HEK293 (cell line): ENCODE measurements around the gene OPCML.

Experiments
- CTCF ChIA-PET: fragments of 350-600 bp; formaldehyde crosslinking; extraction: SDS; loops from one replicate; lab custom pipeline; 2021; ENCODE audit warnings: antibody characterized with exemption; lab: Yijun Ruan, JAX
- POLR2A ChIA-PET: fragments of 300-600 bp; formaldehyde crosslinking; extraction: SDS; loops from one replicate; lab custom pipeline; 2020; ENCODE audit warnings: antibody characterized with exemption, inconsistent platforms; lab: Yijun Ruan, JAX
- H3K27ac ChIP-seq: fragments of 200-500 bp; sonication (Bioruptor generic); 2 replicates; pipeline ENCODE4 v1.5.1; 2014; ENCODE audit warnings: low read depth, low read length, control low read depth, inconsistent platforms; ENCODE audit errors: extremely low read depth
- H3K36me3 ChIP-seq, 2 experiments: fragments of 200-500 bp in 1 of 2; sonication (Bioruptor generic) in 1 of 2; 1 replicate in 1 of 2; 2 replicates in 1 of 2; pipeline ENCODE4 v1.5.1; 2014 to 2017; ENCODE audit warnings: inconsistent platforms in 2 of 2, low read length in 2 of 2; ENCODE audit not compliant: control insufficient read depth in 2 of 2, insufficient read depth in 1 of 2
- H3K4me1 ChIP-seq: fragments of 200-500 bp; sonication (Bioruptor generic); 2 replicates; pipeline ENCODE4 v1.5.1; 2014; ENCODE audit warnings: mild to moderate bottlenecking, low read length, inconsistent platforms; ENCODE audit not compliant: control insufficient read depth, insufficient read depth
- H3K4me3 ChIP-seq: 2 replicates; pipeline ENCODE4 v1.5.1; 2011; ENCODE audit warnings: low read depth, mild to moderate bottlenecking, control low read depth, low read length, moderate library complexity
- H3K9me3 ChIP-seq: fragments of 200-500 bp; sonication (Bioruptor generic); 2 replicates; pipeline ENCODE4 v1.5.1; 2014; ENCODE audit warnings: low read depth, low read length, inconsistent platforms; ENCODE audit not compliant: control insufficient read depth, insufficient read depth
- BCL11A ChIP-seq: fragments of 450-650 bp; formaldehyde crosslinking; IDR thresholded peaks from 2 replicates; pipeline ENCODE4 v1.5.1; 2016; ENCODE audit warnings: low read depth, missing biosample characterization, missing genetic modification characterization
- EGR2 ChIP-seq: fragments of 450-650 bp; formaldehyde crosslinking; IDR thresholded peaks from 2 replicates; pipeline ENCODE4 v1.5.1; 2016; ENCODE audit warnings: low read depth, missing biosample characterization, missing genetic modification characterization
- IKZF3 ChIP-seq: fragments of 450-650 bp; IDR thresholded peaks from 2 replicates; pipeline ENCODE4 v1.5.0; 2018; ENCODE audit warnings: missing biosample characterization, mild to moderate bottlenecking, missing genetic modification characterization, moderate library complexity
- KLF16 ChIP-seq: fragments of 450-650 bp; formaldehyde crosslinking; IDR thresholded peaks from 2 replicates; pipeline ENCODE4 v1.5.1; 2017; ENCODE audit warnings: missing biosample characterization, missing genetic modification characterization
- SP3 ChIP-seq: fragments of 450-650 bp; formaldehyde crosslinking; IDR thresholded peaks from 2 replicates; pipeline ENCODE4 v1.5.1; 2016; ENCODE audit warnings: missing biosample characterization, missing genetic modification characterization
- TCF7L2 ChIP-seq: IDR thresholded peaks from 2 replicates; pipeline ENCODE4 v1.6.1; 2011; ENCODE audit warnings: low read depth, mild to moderate bottlenecking, inconsistent platforms, low read length, moderate library complexity, borderline replicate concordance
- YY1 ChIP-seq: fragments of 450-650 bp; formaldehyde crosslinking; IDR thresholded peaks from 2 replicates; pipeline ENCODE4 v1.5.1; 2018; ENCODE audit warnings: missing biosample characterization, missing genetic modification characterization
- ZNF362 ChIP-seq: fragments of 450-650 bp; formaldehyde crosslinking; IDR thresholded peaks from 2 replicates; pipeline ENCODE4 v1.5.1; 2016; ENCODE audit warnings: missing biosample characterization, missing genetic modification characterization
- ZNF37A ChIP-seq: fragments of 450-650 bp; IDR thresholded peaks from 2 replicates; pipeline ENCODE4 v1.5.1; 2018; ENCODE audit warnings: missing biosample characterization, missing genetic modification characterization
- ZNF548 ChIP-seq: fragments of 450-650 bp; formaldehyde crosslinking; IDR thresholded peaks from 2 replicates; pipeline ENCODE4 v1.5.1; 2016; ENCODE audit warnings: missing biosample characterization, missing genetic modification characterization
- ZNF621 ChIP-seq: fragments of 450-650 bp; formaldehyde crosslinking; IDR thresholded peaks from 2 replicates; pipeline ENCODE4 v1.5.1; 2017; ENCODE audit warnings: missing biosample characterization, missing genetic modification characterization
- ZNF670 ChIP-seq: fragments of 450-650 bp; formaldehyde crosslinking; IDR thresholded peaks from 2 replicates; pipeline ENCODE4 v1.5.1; 2016; ENCODE audit warnings: missing biosample characterization, missing genetic modification characterization, low read depth
- ZSCAN4 ChIP-seq: fragments of 450-650 bp; formaldehyde crosslinking; IDR thresholded peaks from 2 replicates; pipeline ENCODE4 v1.5.1; 2017; ENCODE audit warnings: missing biosample characterization, missing genetic modification characterization
- TF ChIP-seq, protein P1 (sequence below): fragments of 450-650 bp; formaldehyde crosslinking; conservative IDR thresholded peaks from 2 replicates; pipeline ENCODE4 v1.5.1; 2016; ENCODE audit warnings: low read depth, missing biosample characterization, missing genetic modification characterization
- TF ChIP-seq, protein P2 (sequence below): fragments of 450-650 bp; formaldehyde crosslinking; IDR thresholded peaks from 2 replicates; pipeline ENCODE4 v1.5.1; 2016; ENCODE audit warnings: missing biosample characterization, missing genetic modification characterization
- TF ChIP-seq, protein P3 (sequence below): fragments of 450-650 bp; formaldehyde crosslinking; IDR thresholded peaks from 2 replicates; pipeline ENCODE4 v1.5.1; 2016; ENCODE audit warnings: missing biosample characterization, missing genetic modification characterization
- TF ChIP-seq, protein P4 (sequence below): fragments of 450-650 bp; formaldehyde crosslinking; IDR thresholded peaks from 2 replicates; pipeline ENCODE4 v1.5.1; 2016; ENCODE audit warnings: missing biosample characterization, missing genetic modification characterization

The OPCML gene

DNA sequence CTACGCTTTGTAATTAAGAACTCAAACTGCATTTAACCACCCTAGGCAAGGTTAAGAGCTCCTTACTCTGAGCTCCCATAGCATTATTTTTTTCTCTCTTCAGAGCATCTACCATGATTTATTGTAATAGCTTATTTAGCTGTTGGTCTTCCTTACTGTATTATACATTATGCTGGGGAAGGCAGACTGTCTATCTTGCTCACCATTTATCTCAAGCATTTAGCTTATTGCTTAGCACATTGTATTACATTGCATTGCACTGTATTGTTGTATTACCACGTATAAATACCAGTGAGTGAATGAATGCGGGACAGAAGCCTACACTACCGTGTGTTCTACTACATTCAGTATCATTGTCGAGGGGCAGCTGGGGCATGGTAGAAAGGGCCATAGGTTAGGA lies 324.3 kb downstream of the OPCML start:
- CTCF ChIA-PET: interaction anchor here (0.7 kb wide), 1 partner anchor 9 kb away, joined by 3 read pairs; no protein-coding TSS in a partner anchor
- no peaks in the 10 kb centered on the region for H3K36me3 ChIP-seq
- no peak overlapping the region for H3K27ac ChIP-seq
- H3K9me3 ChIP-seq: no peaks in the 10 kb centered on the region
- POLR2A ChIA-PET: interaction anchor here (0.6 kb wide), 1 partner anchor 202 kb away, joined by 9 read pairs; no protein-coding TSS in a partner anchor
- no peak overlapping the region for H3K4me3 ChIP-seq
- TF ChIP-seq ZNF621 (tag by site-specific recombination) (no peak), BCL11A (no peak), ZNF37A (no peak), ZNF548 (tag by site-specific recombination) (no peak), ZNF670 (tag by site-specific recombination) (no peak), EGR2 (tag by site-specific recombination) (no peak)
- TF ChIP-seq, protein P1, sequence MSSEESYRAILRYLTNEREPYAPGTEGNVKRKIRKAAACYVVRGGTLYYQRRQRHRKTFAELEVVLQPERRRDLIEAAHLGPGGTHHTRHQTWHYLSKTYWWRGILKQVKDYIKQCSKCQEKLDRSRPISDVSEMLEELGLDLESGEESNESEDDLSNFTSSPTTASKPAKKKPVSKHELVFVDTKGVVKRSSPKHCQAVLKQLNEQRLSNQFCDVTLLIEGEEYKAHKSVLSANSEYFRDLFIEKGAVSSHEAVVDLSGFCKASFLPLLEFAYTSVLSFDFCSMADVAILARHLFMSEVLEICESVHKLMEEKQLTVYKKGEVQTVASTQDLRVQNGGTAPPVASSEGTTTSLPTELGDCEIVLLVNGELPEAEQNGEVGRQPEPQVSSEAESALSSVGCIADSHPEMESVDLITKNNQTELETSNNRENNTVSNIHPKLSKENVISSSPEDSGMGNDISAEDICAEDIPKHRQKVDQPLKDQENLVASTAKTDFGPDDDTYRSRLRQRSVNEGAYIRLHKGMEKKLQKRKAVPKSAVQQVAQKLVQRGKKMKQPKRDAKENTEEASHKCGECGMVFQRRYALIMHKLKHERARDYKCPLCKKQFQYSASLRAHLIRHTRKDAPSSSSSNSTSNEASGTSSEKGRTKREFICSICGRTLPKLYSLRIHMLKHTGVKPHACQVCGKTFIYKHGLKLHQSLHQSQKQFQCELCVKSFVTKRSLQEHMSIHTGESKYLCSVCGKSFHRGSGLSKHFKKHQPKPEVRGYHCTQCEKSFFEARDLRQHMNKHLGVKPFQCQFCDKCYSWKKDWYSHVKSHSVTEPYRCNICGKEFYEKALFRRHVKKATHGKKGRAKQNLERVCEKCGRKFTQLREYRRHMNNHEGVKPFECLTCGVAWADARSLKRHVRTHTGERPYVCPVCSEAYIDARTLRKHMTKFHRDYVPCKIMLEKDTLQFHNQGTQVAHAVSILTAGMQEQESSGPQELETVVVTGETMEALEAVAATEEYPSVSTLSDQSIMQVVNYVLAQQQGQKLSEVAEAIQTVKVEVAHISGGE (tag by site-specific recombination): no peak
- TF ChIP-seq, protein P2, sequence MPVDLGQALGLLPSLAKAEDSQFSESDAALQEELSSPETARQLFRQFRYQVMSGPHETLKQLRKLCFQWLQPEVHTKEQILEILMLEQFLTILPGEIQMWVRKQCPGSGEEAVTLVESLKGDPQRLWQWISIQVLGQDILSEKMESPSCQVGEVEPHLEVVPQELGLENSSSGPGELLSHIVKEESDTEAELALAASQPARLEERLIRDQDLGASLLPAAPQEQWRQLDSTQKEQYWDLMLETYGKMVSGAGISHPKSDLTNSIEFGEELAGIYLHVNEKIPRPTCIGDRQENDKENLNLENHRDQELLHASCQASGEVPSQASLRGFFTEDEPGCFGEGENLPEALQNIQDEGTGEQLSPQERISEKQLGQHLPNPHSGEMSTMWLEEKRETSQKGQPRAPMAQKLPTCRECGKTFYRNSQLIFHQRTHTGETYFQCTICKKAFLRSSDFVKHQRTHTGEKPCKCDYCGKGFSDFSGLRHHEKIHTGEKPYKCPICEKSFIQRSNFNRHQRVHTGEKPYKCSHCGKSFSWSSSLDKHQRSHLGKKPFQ: no peak
- no peaks in the 10 kb centered on the region for H3K4me1 ChIP-seq

- CTCF ChIA-PET: interaction anchor here (0.6 kb wide), 1 partner anchor 1340 kb away, joined by 3 read pairs; no protein-coding TSS in a partner anchor
- H3K4me3 ChIP-seq: no peak overlapping the region
- H3K9me3 ChIP-seq: no peaks in the 10 kb centered on the region
- no peaks in the 10 kb centered on the region for H3K36me3 ChIP-seq
- H3K27ac ChIP-seq: no peak overlapping the region
- POLR2A ChIA-PET: no interaction called here
- H3K4me1 ChIP-seq: no peaks in the 10 kb centered on the region
- TF ChIP-seq KLF16 (tag by site-specific recombination) (no peak), SP3 (no peak), ZSCAN4 (tag by site-specific recombination) (no peak), ZNF362 (tag by site-specific recombination) (no peak), IKZF3 (tag by site-specific recombination) (no peak), TCF7L2 (no peak), YY1 (tag by site-specific recombination) (no peak), ZNF670 (tag by site-specific recombination) (no peak)
- TF ChIP-seq, protein P3, sequence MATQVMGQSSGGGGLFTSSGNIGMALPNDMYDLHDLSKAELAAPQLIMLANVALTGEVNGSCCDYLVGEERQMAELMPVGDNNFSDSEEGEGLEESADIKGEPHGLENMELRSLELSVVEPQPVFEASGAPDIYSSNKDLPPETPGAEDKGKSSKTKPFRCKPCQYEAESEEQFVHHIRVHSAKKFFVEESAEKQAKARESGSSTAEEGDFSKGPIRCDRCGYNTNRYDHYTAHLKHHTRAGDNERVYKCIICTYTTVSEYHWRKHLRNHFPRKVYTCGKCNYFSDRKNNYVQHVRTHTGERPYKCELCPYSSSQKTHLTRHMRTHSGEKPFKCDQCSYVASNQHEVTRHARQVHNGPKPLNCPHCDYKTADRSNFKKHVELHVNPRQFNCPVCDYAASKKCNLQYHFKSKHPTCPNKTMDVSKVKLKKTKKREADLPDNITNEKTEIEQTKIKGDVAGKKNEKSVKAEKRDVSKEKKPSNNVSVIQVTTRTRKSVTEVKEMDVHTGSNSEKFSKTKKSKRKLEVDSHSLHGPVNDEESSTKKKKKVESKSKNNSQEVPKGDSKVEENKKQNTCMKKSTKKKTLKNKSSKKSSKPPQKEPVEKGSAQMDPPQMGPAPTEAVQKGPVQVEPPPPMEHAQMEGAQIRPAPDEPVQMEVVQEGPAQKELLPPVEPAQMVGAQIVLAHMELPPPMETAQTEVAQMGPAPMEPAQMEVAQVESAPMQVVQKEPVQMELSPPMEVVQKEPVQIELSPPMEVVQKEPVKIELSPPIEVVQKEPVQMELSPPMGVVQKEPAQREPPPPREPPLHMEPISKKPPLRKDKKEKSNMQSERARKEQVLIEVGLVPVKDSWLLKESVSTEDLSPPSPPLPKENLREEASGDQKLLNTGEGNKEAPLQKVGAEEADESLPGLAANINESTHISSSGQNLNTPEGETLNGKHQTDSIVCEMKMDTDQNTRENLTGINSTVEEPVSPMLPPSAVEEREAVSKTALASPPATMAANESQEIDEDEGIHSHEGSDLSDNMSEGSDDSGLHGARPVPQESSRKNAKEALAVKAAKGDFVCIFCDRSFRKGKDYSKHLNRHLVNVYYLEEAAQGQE: no peak
- TF ChIP-seq, protein P1 (tag by site-specific recombination): no peak
- TF ChIP-seq, protein P4, sequence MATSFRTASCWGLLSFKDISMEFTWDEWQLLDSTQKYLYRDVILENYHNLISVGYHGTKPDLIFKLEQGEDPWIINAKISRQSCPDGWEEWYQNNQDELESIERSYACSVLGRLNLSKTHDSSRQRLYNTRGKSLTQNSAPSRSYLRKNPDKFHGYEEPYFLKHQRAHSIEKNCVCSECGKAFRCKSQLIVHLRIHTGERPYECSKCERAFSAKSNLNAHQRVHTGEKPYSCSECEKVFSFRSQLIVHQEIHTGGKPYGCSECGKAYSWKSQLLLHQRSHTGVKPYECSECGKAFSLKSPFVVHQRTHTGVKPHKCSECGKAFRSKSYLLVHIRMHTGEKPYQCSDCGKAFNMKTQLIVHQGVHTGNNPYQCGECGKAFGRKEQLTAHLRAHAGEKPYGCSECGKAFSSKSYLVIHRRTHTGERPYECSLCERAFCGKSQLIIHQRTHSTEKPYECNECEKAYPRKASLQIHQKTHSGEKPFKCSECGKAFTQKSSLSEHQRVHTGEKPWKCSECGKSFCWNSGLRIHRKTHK: no peak
Measured at GRCh38 chr11:133206313-133207005, 325.8 kb downstream of the OPCML start.
